HG03135 (cell line): Measurements from ENCODE around the gene SEPTIN10.
"Not testable (repeated sequence)": the region's sequence is repeated elsewhere in the genome, so short reads cannot be mapped to it uniquely, and the experiment has no call there.

ENCODE experiments used
- ATAC-seq: cut with Tn5 transposase; IDR thresholded peaks from one replicate; pipeline ENCODE4 v1.9.1; 2021; ENCODE audit warnings: mild to moderate bottlenecking, moderate library complexity; ENCODE audit not compliant: unreplicated experiment

Gene SEPTIN10

DNA sequence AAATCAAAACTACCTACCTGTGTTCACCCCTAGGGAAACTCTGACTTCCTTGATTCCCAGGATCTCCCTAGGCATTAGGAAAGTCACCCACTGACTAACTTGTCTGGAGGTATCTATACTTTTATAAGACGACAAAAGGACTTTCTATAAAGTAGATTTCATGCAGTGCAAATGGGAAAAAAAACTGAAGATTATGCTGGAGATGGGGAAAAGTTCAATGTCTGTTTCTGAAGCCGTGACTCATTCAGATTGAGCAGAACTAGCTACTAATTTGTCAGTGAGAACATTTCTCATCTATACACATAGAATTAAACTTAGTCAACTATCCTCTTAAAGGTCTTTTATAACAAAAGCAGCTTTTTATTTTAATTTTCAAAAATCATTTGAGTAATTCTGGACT is 6.0 kb downstream of the SEPTIN10 start:
- ATAC-seq: no peak

DNA sequence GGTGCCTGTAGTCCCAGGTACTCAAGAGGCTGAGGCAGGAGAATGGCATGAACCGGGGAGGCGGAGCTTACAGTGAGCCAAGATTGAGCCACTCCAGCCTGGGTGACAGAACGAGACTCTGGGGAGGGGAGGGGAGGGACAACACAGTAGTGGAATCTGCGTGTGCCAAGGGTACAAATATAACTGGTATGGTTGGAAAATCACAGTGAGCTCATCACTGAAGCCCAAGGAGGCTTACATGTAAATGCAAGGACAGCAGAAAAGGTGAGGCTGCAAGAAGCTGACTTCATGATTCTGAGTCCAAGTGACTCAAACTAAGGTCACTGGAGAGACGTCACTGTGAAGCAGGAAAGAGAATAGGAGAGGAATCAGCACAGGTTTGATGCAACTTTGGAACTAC is 9.2 kb downstream of the SEPTIN10 start:
- ATAC-seq: no peak

DNA sequence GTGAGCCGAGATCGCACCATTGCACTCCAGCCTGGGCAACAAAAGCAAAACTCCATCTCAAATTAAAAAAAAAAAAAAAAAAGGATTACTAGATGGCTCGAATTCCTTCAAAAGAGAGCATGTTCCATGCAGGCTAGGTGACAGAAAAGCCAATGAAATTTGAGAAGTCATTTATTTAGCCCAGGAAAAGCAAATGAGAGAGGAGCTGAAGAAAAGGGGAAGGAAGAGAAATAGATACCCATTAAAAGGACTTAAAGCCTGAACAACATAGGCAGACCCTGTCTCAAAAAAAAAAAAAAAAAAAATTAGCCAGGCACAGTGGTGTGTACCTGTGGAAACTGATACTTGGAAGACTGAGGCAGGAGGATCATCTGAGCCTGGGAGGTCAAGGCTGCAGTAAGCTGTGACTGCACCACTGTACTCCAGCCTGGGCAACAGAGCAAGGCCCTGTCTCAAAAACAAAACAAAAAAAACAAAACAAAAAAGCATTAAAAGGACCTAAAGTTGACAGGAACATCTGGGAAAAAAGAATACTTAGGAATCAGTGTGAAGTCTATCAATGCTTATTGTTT is 11.1 kb downstream of the SEPTIN10 start:
- no peak for ATAC-seq

DNA sequence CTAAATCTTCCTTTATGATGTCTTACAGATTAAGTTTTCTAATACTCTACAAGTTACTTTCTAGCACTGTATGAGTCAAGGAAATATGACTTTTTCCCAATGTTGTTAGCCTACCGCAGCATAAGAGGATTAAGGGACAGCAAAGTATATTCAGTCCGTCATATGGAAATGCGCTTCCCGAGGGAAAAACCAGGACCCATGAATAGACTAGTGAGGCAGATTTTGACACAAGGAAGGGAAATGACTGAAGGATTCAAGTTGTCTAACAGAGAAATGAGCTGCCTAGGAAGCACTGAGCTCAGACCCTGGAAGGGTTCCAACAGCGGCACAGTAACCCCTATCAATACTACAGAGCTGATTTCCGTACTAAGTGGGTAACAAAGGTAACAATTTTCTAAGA is 12.0 kb downstream of the SEPTIN10 start:
- no peak for ATAC-seq

DNA sequence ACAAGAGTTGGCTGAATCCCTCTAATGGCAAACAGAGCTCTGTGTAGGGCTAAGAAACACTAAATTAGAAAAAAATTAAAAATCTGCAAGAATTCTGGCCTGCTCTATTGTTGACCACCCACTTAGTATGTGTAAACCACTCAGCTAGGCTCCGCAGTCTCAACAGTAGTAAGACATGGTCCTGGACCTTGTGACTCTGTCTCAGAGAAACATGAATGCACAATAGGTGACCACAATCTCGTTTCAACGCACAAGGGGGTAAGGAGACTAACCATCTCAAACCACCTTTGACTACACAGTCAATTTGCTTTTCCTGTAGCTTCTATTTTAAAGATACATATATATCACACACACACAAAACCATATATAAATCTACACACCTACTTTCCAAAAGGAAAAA is 16.5 kb downstream of the SEPTIN10 start:
- ATAC-seq: no peak

DNA sequence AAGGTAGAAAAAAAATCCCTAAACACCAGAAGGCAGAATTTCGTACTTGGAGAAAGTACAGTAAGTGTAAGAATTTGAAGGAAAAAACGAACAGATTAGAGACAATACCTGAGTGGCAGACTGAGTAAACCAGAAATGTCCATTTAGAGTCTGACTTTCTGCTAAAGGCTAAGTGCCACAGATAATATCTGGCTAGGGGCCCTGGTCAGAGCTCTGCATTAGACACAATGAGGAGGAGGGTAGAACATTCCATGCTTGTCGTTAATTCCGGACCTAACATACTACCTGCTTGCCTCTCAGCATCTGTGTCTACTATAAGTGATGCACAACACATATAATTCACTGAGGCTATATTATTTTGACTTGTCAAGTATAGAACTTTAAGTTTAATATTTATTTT is 18.1 kb downstream of the SEPTIN10 start:
- no peak for ATAC-seq

DNA sequence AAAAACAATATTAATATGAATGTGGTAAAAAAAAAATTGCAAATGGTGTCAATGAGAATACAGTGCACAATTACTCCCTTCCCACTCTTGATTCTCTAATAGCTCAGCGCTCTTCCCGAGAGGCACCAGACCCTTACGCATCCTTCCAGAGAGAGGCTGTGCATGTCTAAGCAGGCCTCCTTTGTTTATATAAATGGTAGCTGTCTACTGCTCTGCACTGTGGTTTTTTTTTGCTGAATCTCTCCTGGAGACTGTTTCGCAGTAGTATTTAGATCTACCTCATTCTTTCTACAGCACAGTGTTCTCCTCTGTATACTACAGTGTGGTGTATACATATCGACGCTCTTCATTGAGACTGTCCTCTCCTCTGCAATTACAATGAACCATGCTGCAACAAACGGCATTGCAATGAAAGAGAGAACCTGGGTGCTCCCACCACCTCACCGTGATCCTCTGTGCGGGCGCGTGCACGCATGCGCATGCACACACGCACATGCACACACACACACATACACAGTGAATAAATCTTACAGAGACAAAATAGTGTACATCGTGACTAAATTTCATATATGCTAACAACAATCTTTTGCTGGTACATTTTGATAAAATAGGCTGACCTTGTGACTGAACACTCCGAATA is 19.4 kb downstream of the SEPTIN10 start:
- no peak for ATAC-seq

DNA sequence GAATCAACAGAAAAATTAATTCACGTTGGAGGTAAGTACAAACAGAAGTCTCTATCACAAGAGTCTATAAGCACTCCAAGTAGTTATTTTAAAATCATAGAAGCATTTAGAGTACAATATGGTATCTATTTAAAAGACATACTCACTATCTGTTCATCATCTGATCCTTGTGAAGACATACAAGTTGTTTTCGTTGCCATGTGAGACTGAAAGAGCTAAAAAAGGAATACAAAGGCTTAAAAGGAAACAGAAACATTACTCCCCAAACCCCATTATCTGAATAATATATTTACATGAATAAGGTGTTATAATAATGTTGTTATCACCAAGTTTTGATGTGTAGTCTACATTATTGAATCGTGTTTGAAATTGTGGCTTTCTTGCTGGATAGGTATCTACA is 20.9 kb downstream of the SEPTIN10 start:
- ATAC-seq: no peak

DNA sequence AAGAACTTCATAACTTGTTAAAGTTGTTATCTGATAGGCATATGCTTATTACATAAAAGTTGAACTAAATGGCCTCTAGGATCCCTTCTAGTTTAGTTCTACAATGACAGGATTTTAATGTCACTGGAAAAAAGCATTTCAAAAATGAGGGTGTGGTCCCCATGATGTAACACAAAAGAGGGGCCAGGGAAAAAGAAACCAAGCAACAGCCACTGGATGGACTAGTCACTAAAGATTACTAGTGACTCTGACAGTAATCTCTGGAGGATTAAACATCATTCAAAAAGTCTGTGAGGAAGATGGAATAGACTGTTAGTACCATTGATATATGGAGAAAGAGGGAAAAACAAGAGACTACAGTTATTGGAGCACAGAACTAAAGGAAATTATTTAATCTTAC is 22.6 kb downstream of the SEPTIN10 start:
- no peak for ATAC-seq

DNA sequence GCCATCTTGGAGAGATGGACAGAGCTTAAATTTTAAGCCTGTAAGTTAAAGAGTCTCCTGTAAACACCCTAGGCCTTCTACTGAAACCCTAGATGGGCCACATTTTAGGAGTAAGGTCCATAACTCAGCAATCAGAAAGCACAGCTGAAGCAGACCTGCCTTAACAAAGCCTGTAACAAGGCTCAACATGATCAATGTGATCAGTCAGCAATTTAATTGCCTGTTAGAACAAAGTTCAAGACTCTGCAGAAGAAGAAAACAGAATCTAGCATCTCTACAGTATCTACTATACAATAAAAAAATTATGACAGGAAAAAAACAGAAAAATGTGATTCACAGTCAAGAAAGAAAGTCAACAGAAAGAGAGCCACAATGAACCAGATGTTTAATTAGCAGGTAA is 27.1 kb downstream of the SEPTIN10 start:
- ATAC-seq: no peak

DNA sequence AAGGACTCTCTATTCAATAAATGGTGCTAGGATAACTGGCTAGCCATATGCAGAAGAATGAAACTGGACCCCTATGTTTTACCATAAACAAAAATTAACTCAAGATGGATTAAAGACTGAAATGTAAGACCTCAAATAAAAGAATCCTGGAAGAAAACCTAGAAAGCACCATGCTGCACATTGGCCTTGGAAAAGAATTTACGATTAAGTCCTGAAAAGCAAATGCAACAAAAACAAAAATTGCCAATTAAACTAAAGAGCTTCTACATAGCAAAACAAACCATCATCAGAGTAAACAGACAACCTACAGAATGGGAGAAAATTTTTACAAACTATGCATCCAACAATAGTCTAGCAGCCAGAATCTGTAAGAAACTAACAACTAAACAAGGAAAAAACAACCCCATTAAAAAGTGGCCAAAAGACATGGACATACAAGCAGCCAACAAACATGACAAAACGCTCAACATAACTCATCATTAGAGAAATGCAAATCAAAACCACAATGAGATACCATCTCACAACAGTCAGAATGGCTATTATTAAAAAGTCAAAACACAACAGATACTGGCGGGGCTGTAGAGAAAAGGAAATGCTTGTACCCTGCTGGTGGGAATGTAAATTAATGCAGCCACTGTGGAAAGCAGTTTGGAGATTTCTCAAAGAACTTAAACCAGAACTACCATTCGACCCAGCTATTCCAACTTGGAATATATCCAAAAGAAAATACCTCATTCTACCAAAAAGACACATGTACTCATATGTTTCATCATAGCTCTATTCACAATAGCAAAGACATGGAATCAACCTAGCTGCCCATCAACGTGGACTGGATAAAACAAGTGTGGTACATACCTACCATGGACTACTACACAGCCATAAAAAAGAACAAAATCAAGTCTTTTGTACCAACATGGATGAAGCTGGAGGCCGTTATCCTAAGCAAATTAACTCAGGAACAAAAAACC is 30.6 kb downstream of the SEPTIN10 start:
- ATAC-seq: no peak

DNA sequence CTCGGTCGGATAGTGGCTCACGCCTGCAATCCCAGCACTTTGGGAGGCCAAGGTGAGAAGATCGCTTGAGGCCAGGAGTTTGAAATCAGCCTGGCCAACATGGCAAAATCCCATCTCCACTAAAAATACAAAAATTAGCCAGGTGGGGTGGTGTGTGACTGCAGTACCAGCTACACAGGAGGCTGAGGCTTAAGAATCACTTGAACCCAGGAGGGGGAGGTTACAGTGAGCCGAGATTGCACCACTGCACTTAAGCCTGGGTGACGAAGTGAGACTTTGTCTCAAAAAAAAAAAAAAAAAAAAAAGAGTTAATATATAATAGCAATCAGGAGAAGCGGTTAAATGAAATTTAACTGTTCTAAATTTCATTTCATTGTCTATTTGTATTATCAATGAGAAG is 36.1 kb downstream of the SEPTIN10 start:
- ATAC-seq: not testable (repeated sequence)

DNA sequence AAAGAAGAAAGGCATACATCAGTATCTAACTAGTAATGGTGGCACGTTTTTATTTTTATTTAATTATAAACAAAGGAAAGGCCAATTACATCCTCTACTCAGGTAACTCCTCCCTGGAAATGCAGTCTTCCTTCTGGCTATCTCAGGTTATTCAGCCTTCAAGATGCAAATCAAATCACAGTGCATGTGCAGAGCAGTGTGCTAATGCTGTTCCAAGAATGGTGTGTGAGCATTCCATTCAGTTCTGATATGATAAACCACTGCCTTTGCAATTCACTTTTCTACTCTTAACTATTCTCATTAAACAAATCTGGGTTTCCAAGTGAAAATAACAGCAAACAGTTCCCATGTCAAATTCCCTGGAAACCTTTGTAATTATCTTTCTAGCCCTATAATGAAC is 38.4 kb downstream of the SEPTIN10 start:
- ATAC-seq: no peak

DNA sequence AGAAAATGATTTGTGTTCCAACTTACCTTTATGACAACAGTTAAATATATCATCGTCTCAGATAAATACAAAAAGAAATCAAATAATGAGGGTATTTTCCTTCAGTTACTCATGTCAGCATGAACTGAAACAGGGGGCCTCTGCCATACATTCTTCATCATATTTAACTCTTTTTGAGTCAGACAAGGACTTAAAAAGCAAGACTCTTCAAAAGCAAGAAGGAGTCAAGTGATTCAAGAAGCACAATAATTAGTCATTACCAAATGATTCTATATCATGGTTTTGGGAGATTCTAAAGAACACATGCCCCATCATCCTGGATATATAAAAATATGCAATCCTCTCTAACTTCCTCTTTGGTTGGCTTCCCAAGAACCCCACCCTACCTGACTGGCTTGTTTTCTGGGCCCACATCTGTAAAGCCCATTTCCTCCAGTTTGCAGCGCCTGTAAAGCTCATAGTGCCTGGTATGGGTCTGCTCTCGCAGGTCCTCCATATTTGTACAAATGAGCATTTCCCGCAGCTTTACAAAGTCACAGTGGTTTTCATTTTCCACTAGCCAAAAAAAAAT is 49.7 kb downstream of the SEPTIN10 start:
- no peak for ATAC-seq

DNA sequence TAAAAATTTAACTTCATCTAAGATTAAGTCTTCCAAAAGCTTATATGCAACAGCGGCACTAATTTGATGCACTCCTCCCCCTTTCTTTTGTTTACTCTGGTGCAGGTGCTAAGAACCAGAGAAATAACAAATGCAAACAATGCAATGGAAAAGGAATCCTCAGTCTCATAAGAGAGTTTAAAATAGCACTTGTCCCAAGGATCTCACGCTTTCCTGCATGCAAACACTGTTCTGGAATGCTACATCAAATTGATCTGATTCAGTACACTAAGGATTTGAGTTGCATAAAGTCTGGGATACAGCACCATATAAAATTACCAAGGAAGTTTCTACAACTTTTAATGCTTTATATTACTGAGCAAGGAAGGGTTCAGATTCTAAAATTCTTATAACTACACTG is 50.5 kb downstream of the SEPTIN10 start:
- no peak for ATAC-seq

DNA sequence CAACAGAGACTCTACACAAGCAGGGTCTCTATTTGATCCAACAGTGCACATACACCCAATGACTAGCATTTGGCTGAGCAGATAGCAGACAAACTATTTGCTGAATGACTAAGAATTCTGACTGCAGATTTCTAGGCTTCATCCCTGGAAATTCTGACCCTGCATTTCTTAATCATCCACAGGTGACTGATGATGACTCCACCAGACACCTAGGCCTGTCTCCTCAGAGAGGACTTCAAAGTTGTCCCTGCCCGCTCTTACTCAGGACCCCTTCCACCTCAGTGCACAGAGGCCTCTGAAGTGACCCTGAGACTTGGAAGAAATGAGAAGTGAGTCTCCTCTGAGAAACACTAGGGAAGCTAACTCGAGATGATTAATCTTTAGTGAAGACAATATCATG is 51.3 kb downstream of the SEPTIN10 start:
- ATAC-seq: no peak

DNA sequence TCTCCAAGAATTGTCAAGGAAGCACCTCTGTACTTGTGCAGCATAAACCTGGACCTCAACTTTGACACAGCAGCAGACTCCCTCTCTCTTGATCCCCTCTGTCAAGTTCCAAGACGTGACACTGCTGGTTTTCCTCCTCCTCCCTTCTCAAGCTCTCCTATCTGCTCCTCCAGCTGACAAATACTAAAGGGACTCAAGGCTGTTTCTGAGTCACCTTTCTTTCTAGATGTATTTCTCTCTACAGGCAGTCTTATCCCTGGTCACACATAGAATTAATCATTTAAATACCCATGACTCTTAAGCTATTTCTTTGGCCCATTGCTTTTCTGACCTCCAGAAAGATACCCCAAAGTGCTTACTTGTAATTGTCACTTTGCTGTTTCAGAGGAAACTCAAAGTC is 53.5 kb downstream of the SEPTIN10 start:
- no peak for ATAC-seq

DNA sequence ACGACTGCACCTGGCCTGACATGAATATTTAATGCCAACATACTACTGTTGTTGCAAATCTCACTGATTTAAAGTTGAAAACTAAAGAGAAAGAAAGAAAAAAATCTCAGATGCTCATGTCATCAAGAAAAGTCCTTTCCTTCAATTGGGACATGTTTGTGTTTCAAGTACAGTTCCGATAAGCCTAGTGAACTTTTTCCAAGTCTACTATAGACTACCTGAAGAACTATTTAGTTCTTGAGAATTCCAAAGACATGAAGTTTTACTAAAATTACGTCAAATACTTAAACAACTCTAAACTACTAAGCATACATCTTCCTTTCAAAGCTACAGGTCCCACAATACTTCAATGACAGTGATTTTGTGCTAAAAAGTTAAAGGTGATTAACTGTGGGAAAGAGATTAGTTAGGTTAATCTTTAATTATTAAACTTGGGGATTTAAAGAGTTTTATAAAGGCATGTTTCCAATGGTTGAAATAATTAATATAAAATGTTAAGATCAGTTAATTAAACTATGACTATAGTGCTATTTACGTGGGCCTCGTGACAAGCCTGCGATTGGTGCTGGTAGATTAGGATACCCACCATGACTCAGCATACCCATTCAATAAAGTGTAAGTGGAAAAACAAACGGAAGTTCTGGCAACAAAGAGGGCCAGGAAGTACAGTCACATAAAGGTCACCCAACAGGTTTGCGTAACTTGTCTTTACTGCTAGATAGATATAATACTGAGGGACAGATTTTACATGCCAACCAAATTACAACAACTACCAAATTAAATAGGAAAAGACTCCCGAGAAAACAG is 55.5 kb downstream of the SEPTIN10 start:
- no peak for ATAC-seq

DNA sequence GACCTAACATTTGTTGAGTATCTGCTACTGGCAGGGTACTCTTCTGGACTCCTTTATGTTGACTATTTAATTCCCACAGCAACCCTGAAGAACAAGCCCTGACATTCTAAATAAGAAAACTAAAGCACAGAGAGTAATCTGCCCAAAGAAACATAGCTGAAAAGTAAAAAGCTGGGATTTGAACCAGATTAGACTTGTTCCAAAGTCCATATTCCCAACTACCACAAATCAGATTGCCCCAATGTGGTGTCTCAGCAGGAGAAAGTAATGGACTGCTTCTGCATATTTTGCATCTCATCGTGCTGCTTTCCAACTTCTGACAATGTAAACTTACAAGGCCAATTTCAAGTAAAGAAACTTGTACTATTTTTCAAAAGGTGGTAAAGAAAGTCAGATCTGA is 56.5 kb downstream of the SEPTIN10 start:
- no peak for ATAC-seq

DNA sequence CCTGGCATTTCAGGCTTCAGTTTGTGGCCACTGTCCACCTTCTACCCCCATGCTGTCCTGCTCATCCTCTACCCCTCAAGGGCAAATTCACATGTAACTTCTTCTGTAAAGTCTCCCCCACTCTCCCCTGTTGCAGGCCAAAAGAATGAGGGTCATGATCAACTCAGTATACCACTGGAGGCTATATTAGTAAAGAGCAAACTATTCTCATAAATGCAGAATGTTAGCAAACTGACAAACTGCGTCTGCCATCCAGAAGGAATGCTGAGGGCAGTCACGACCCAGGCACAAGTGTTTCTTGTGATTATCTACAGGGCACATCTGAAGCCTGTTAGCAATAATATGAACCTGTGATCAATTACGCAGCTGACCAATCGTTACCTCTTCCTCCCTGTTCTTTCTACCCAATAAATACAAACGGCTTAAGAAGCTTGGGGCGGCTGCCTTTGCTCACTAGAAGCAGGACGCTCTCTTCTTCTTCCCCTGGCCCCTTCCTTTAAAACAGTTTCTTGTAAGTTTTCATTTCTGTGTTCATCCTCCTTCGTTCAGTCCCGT is 58.3 kb downstream of the SEPTIN10 start:
- ATAC-seq: no peak

DNA sequence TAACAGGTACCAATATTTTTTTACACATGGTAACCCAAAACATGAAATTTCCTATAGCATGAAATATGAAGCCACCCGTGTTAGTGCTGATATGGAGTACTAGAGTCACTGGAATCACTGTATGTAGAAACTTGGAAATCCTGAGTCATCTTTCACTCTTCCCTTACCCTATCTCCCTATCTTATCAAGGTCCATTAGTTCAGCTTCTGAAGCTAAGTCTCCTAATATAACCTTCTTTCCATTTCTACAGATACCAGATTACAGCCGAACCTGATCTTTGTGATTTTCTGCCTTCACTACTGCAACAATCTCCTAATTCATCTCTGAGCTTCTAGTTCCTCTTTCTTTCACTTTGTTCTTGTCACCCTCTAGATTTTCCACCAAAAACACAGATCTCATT is 59.0 kb downstream of the SEPTIN10 start:
- ATAC-seq: no peak
